ENCODE results near the gene TRPM3. TPM values are rescaled to one million over a fixed set of nuclear protein-coding genes. Genes with fewer than 3 reads are reported as not detected.
"Not testable (repeated sequence)": the region's sequence is repeated elsewhere in the genome, so short reads cannot be mapped to it uniquely, and the experiment has no call there.

TRPM3 gene
- total and polyA plus RNA-seq, 2 of the 8 experiments (the other 6 are each of a cell fraction or from before 2014, with no cell fraction given), result 2.4 to 10.9 TPM

DNA sequence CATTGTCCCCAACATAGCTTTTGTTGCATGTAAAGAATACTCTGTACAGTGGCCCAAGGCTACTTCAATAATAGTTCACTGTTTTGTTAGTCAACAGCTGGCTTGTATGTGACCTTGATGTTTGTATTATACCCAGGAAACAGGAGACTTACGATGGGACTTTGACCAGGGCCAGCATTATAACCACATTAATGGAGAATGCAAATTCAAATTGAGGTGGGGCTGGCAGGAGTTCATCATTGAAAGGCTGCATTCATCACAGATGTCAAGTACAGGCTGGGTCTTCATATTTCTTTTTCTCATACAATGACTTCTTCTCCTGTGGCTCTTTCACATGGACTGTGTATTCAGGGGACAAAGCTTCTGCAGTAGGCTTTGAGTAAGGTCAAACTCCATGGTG, 396.6 kb downstream of the TRPM3 start:
- H2AFZ ChIP-seq (ENCODE audit: low read length); H3K23me2 ChIP-seq (ENCODE audit: low read depth, low read length); H3K27ac ChIP-seq (ENCODE audit: low read depth, low read length); H2BK15ac ChIP-seq (ENCODE audit: low read length); H3K4me2 ChIP-seq (ENCODE audit: insufficient read depth in 1 of 2, low read depth in 2 of 2, low read length in 2 of 2); H3K14ac ChIP-seq (ENCODE audit: insufficient read length); H3K79me2 ChIP-seq (ENCODE audit: control insufficient read depth in 1 of 2, insufficient read depth in 2 of 2, low read length in 2 of 2); H4K20me1 ChIP-seq (replicated peaks in 1 of 2; ENCODE audit: control insufficient read depth in 1 of 2, insufficient read depth in 2 of 2, low read length in 2 of 2); H3K79me1 ChIP-seq (ENCODE audit: low read depth, low read length); DNase-seq (ENCODE audit: low read depth in 1 of 2, low spot score in 2 of 2); H4K5ac ChIP-seq (ENCODE audit: insufficient read length, low read depth, low read length); H3K9me3 ChIP-seq (ENCODE audit: insufficient read depth in 2 of 2, low read depth in 1 of 2, low read length in 1 of 2); H3K4me1 ChIP-seq (replicated peaks in 1 of 4; ENCODE audit: control insufficient read depth in 3 of 4, insufficient read depth in 4 of 4, low read length in 3 of 4); H4K91ac ChIP-seq (replicated peaks; ENCODE audit: insufficient read length, low read length); H2BK12ac ChIP-seq (ENCODE audit: low read depth, low read length); H3K56ac ChIP-seq (replicated peaks; ENCODE audit: insufficient read length, low read depth, low read length); FAIRE-seq; H2BK120ac ChIP-seq (replicated peaks; ENCODE audit: low read depth, low read length); H3K36me3 ChIP-seq (ENCODE audit: control insufficient read depth in 2 of 4, insufficient read depth in 4 of 4, low read length in 3 of 4); H2AK5ac ChIP-seq (ENCODE audit: low read depth, low read length); H3K4ac ChIP-seq (replicated peaks; ENCODE audit: insufficient read length, low read depth, low read length); H3K18ac ChIP-seq (ENCODE audit: extremely low read depth, low read length); CTCF ChIA-PET (ENCODE audit: partially characterized antibody); H2BK5ac ChIP-seq (ENCODE audit: low read depth, low read length); H2BK20ac ChIP-seq (ENCODE audit: low read length); H3K27me3 ChIP-seq (replicated peaks in 1 of 4; ENCODE audit: control insufficient read depth in 3 of 4, extremely low read depth in 1 of 4, insufficient read depth in 3 of 4, low read length in 3 of 4); POLR2A ChIA-PET (ENCODE audit: partially characterized antibody); H3K23ac ChIP-seq (ENCODE audit: insufficient read length); H3K4me3 ChIP-seq (ENCODE audit: extremely low read depth in 1 of 4, insufficient read depth in 2 of 4, low read depth in 3 of 4, low read length in 4 of 4); H3K9ac ChIP-seq (replicated peaks in 1 of 4; ENCODE audit: extremely low read depth in 1 of 4, low read depth in 3 of 4, low read length in 3 of 4); H4K8ac ChIP-seq (ENCODE audit: extremely low read depth, insufficient read depth, low read length): not testable (repeated sequence)
- WGBS, 2 experiments (ENCODE audit: extremely low coverage in 1 of 2, insufficient coverage in 1 of 2, insufficient read length in 1 of 2, insufficient replicate concordance in 2 of 2, low coverage in 1 of 2, low lambda C conversion rate in 2 of 2, missing lambda C conversion rate in 1 of 2), result no CpG with 5 or more reads among the region's 1 CpG

DNA sequence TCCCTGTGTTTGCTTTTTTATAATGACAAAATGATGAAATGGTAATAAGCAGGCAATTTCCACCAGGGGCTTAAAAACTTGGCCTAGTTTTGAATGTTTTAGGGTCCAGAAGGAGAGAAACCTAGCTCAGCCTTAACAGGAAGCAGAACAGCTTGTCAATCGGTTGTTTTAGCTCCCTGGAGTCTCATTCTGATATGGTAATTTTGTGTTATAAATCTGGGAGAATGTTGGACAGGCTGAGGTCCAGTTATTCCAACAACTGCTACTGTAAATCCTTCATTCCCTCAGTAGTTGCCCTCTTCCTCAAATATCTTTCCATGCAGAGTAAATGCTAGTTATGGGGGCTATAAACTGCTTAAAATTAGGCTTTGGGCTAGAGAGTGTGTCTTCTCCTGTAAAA, 397.4 kb downstream of the TRPM3 start:
- H2BK20ac ChIP-seq (ENCODE audit: low read length); H4K5ac ChIP-seq (ENCODE audit: insufficient read length, low read depth, low read length); POLR2A ChIA-PET (ENCODE audit: partially characterized antibody); H3K79me1 ChIP-seq (ENCODE audit: low read depth, low read length); H3K4me1 ChIP-seq (replicated peaks in 1 of 4; ENCODE audit: control insufficient read depth in 3 of 4, insufficient read depth in 4 of 4, low read length in 3 of 4); H3K9ac ChIP-seq (replicated peaks in 1 of 4; ENCODE audit: extremely low read depth in 1 of 4, low read depth in 3 of 4, low read length in 3 of 4); H2BK120ac ChIP-seq (replicated peaks; ENCODE audit: low read depth, low read length); H4K20me1 ChIP-seq (replicated peaks in 1 of 2; ENCODE audit: control insufficient read depth in 1 of 2, insufficient read depth in 2 of 2, low read length in 2 of 2); H2AK5ac ChIP-seq (ENCODE audit: low read depth, low read length); H3K14ac ChIP-seq (ENCODE audit: insufficient read length); H3K9me3 ChIP-seq (ENCODE audit: insufficient read depth in 2 of 2, low read depth in 1 of 2, low read length in 1 of 2); H3K18ac ChIP-seq (ENCODE audit: extremely low read depth, low read length); H2AFZ ChIP-seq (ENCODE audit: low read length); H3K27me3 ChIP-seq (replicated peaks in 1 of 4; ENCODE audit: control insufficient read depth in 3 of 4, extremely low read depth in 1 of 4, insufficient read depth in 3 of 4, low read length in 3 of 4); CTCF ChIA-PET (ENCODE audit: partially characterized antibody); DNase-seq (ENCODE audit: low read depth in 1 of 2, low spot score in 2 of 2); H2BK5ac ChIP-seq (ENCODE audit: low read depth, low read length); H3K23me2 ChIP-seq (ENCODE audit: low read depth, low read length); H4K8ac ChIP-seq (ENCODE audit: extremely low read depth, insufficient read depth, low read length); H3K4ac ChIP-seq (replicated peaks; ENCODE audit: insufficient read length, low read depth, low read length); FAIRE-seq; H2BK15ac ChIP-seq (ENCODE audit: low read length); H2BK12ac ChIP-seq (ENCODE audit: low read depth, low read length); H3K23ac ChIP-seq (ENCODE audit: insufficient read length); H3K27ac ChIP-seq (ENCODE audit: low read depth, low read length); H3K4me3 ChIP-seq (ENCODE audit: extremely low read depth in 1 of 4, insufficient read depth in 2 of 4, low read depth in 3 of 4, low read length in 4 of 4); H4K91ac ChIP-seq (replicated peaks; ENCODE audit: insufficient read length, low read length); H3K79me2 ChIP-seq (ENCODE audit: control insufficient read depth in 1 of 2, insufficient read depth in 2 of 2, low read length in 2 of 2); H3K56ac ChIP-seq (replicated peaks; ENCODE audit: insufficient read length, low read depth, low read length); H3K36me3 ChIP-seq (ENCODE audit: control insufficient read depth in 2 of 4, insufficient read depth in 4 of 4, low read length in 3 of 4); H3K4me2 ChIP-seq (ENCODE audit: insufficient read depth in 1 of 2, low read depth in 2 of 2, low read length in 2 of 2): not testable (repeated sequence)
- no CpG with 5 or more reads among the region's 1 CpG for WGBS, 2 experiments (ENCODE audit: extremely low coverage in 1 of 2, insufficient coverage in 1 of 2, insufficient read length in 1 of 2, insufficient replicate concordance in 2 of 2, low coverage in 1 of 2, low lambda C conversion rate in 2 of 2, missing lambda C conversion rate in 1 of 2)

All from H1 (cell line).